Measurements from ENCODE around the gene FBLN1.

- no peak for TF ChIP-seq CTCF (IDR thresholded peaks at IDR 0.05)
- TF ChIP-seq POLR2A (IDR thresholded peaks at IDR 0.05): no peak
- no peak for TF ChIP-seq EP300 (IDR thresholded peaks at IDR 0.05)
- no peak for TF ChIP-seq POLR2AphosphoS5 (IDR thresholded peaks at IDR 0.05)
These were observed 63.3 kb downstream of the FBLN1 start for GRCh38 chr22:45565973-45566372.

All from stomach (tissue), 4 donors.